NOMO-1 treated with DMSO at 0.1 percent for 48 hours (cell line): ENCODE data around the gene SYPL1.
A peak's percentile ranks its signal among the peaks of the same experiment; 100 is the strongest.
"Not testable (repeated sequence)": the region's sequence is repeated elsewhere in the genome, so short reads cannot be mapped to it uniquely, and the experiment has no call there.

Experiments used
- DNase-seq: peaks from one replicate; lab custom pipeline; 2025; ENCODE audit not compliant: unreplicated experiment; lab: John Stamatoyannopoulos, UW

Gene SYPL1

GRCh38 chr7:106112118-106112971 lies at the start of gene SYPL1:
Gene SYPL1, minus strand, starts transcription at chr7:106112312. Its CDS starts 104 bp downstream, at chr7:106112208.
- peak; percentile 68 for DNase-seq

- no peak for DNase-seq
Observed at GRCh38 chr7:106155027-106155426, 42.9 kb upstream of the SYPL1 start.

- peak; percentile 27 for DNase-seq
Observed at GRCh38 chr7:106153891-106154449, 41.9 kb upstream of the SYPL1 start.

DNA sequence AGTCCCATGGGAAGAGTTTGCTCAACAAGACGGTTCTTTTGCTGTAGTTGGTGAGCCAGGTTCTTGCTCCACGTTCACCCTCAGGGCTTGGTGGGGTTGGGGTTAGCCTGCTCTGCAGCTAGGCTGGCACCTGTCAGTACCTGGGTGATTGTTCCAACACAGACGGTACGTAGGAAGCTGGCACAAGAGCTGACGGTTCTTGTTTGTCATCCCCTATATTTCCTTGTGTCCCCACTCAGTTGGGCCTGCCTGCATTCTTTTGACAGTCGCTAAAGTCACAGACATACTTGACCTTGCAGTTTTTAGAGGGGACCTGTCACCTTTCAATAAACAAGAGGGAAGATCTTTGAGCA lies 40.2 kb upstream of the SYPL1 start:
- DNase-seq, result no peak

DNA sequence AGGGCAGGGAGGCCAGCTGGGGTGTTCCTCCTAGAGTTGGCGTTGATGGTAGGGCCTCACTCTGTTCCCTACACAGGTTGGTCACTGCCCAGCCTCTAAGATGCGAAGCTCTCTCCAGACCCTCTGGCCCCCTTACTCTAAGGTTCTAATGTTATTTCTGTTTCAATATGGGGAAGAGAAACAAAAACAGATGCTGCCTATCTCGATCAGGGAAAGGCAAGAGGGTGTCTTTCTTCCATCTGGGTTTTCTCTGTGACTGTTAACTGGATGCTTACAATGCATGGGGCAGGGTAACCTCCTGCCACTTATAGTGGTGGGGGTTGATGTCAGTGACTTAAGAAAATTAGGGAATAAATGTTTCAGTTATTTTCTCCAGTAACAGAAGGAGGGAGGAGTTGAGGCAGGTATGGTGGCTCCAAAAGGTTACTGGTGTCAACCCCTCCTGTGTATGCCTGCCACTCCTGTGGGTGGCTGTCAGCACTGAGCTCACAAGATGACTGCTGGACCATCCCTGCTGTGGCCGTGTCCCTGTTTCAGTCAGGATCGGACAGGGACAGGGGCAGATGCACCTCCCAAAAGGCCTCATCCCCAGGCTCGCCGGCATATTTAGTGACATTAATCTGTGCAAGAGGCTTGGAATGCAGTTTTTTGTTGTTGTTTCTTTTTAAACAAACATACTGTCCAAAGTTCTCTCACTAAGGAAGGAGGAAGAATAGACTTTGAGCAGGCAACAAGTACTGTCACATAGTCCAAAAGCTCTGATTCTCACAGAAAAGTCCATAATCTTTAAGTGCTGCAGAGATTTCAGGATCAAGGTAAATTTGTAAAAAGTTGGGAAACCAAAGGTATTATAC lies 39.6 kb upstream of the SYPL1 start:
- no peak for DNase-seq

DNA sequence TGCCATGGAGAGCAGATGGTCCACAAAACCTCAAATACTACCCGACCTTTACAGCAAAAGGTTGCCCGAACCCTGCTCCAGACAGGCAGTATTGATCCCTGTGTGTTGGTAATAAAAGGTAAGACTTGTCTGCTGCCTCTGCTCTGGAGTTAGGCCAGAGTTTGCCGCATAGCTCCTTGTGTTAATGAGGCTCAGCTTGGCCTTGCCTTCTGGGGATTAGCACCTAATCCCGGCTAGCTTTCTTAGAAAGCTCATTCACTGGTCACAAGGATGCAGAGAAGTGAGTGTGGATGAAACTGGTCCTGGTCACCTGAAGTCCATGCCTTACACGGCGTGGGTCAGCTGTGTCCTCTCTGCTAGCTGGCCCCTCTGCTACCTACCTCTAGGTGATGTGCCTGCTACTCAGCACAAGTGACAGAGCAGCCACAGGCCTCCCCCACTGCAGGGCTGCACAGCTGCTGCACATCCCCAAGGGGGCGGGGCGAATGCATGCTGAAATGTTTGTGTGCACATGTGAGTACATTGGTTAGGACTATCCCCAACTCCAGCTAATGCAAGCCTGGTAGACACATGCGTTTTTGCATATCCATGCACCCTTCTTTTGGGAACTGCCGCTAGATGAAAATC lies 31.7 kb upstream of the SYPL1 start:
- no peak for DNase-seq

- DNase-seq, result no peak
Observed at GRCh38 chr7:106142136-106142535, 30.0 kb upstream of the SYPL1 start.

DNA sequence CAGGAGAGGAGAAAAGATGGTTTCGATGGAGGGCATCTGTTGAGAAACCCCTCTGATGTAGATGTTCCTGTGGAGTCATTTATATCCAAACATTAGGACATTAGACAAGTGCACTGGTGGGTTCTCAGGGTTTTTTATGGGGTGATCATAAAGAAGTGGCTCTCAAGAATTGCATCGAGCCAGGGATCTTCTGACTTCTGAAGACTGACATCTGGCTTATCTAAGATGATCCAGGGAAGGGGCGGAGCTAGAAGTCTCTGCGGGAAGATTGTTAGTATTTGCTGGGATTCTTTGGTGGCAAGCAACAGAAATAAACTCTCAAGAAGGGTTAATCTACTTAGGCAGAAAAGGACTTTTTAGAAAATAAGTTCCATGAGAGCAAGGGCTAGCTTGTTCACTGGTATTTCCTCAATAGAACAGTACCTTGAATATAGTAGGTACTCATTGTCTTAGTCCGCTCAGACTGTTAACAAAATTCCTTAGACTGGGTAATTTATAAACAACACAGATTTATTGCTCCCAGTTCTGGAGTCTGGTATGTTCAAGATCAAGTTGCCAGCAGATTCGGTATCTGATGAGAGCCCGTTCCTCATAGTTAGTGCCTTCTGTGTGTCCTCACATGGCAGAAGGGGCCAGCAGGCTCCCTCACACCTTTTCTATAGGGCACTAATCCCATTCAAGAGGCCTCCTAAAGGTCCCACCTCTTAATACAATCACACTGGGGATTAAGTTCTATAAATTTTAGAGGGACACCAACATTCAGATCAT lies 28.5 kb upstream of the SYPL1 start:
- DNase-seq, result no peak

DNA sequence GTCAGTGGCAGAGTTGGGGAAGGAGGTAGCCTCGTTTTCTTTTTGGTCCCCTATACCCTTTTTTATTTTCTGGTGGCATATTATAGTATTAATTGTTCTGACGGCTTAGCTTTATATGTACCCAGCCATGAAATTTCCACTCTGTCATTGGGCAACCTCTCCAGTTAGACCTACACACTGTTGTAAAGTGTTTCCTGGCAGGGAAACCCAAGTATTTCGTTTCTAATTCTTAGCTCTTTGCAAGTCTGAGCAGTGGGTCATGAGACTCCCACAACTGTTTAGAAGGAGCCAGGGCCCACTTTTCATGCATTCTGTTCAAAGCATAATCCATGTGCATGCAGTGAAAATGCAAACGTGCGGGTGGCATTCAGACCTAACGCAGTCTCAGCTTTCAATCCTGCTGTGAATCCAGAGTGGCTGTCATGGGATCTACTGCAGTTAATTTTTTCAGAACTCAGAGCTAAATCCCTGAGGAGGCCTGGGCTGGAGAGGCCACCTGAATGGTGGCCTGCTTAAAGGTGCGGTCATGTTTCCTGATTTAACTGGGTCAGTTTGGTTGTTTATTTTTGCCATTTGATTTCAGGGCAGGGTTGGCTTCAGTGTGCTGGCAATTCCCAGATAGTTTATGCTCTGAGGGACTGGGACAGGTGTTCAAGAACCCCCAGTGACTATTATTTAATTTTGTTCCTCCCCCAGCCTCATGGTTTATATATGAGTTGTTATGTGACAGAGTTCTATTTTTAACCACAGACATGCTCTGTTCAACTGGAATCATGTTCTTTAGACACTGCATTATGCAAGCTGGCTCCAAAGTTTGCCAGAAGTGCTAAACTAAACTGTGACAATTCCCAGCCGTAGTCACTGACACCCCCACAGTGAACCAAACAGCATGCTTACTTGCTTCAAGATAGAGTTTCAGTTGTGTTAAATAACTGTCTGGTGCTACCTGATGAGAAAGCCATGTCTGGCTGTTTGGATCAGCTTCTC lies 27.4 kb upstream of the SYPL1 start:
- no peak for DNase-seq

DNA sequence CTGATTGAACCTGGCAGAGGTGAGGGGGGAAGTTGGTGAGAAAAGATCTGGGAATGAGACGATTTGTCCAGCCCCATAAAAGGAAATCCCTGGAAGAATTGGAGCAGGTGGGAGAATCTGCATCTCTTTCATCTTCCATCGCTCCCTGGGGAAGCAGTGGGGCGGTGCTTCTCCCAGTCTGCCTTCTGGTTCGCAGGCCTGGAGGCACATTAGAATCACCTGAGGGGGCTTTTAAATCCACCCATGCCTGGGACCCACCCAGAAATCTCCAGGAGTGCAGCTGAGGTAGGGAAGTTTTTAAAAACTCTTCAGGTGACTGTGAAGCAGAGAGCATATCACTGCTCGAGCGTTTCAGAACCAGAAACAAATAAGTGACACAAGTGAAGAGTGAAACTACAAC lies 26.7 kb upstream of the SYPL1 start:
- DNase-seq, result no peak

DNA sequence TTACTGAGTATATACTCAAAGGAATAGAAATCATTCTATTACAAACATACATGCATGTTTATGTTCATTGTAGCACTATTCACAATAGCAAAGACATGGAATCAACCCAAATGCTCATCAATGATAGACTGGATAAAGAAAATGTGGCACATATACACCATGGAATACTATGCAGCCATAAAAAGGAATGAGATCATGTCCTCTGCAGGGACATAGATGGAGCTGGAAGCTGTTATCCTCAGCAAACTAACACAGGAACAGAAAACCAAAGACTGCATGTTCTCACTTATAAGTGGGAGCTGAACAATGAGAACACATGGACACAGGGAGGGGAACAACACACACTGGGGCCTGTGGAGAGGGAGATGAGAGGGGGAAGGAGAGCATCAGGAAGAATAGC lies 26.1 kb upstream of the SYPL1 start:
- DNase-seq, result not testable (repeated sequence)

DNA sequence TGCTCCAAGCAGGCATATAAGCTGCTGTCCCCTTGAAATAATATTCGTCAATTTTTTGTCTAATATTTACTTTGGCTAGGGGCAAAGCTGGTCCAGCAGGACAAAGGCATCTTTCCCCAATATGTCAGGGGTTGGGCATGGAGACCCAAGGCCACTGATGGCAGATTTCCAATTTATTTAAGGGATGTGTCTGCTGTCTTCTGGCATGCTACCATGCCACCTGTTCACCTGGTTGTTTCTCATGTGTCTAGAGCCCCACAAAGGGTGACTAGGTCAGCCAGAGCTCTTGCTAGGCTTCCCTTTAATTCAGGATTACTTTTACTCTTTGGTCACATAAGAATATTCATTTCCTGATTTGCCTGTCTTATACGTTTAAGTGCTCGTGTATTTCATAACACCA lies 22.1 kb upstream of the SYPL1 start:
- no peak for DNase-seq

DNA sequence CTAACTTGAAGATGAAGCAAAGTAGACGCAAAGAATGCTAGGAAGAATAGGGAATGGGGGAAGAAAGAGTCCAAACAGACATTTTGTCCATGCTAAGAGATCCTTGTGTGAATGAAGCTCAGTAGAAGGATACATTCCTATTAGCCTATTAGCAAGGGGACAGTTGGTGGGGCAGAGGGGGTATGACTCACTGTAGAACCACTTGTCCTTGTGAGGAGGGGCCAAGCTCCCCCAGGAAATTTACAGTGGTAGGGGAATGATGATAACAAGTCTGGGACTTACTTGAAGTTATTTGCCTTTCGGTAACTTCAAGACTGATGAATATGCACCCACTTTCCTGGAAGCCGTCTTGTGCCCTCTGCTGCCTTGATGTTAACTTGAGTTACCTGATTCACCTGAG lies 17.2 kb upstream of the SYPL1 start:
- no peak for DNase-seq

DNA sequence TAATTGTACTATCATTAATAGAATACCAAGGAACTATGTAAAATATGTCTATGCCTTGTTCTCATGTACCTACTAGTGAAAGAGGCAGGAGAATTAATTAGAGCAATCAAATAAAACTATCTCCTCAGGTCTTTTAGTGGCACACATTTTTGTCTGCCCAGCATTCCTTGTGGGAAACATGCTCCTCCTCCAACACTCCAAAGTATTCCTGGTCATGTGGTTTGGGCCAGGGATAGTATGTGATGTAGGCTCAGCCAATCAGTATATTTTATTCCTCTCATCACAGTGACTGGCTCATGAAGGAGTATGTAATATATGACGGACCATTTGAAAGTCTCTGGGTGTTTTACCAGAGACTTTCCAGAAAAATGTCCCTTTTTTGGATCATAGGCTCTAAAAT lies 16.7 kb upstream of the SYPL1 start:
- no peak for DNase-seq

DNA sequence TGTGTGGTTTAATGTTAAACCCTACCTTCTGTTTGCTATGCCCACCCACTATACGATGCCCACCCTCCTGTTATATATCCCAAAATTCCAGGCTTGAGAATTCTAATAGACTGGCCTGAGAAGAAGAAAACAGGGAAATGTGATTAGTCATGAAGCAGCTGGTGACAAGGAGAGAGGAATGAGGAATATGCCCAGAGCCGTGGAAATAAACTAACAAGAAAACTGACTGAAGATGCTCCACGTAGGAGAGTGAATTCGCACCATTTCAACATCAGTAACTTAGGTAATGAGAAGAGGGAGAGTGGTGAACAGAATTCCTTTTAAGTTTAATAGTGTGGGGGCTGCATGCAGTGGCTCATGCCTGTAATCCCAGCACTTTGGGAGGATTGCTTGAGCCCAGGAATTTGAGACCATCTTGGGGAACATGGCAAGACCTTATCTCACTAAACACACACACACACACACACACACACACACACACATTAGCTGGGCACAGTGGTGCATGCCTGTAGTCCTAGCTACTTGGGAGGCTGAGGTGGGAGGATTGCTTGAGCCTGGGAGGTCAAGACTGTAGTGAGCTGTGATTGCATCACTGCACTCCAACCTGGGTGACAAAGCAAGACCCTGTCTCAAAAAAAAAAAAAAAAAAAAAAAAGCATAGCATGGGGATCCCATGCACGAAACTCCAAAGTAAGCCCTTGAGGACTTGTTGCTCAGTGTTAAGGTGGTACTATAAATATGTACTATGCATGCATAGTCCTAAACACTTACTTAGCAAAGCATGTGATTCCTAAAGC lies 16.1 kb upstream of the SYPL1 start:
- no peak for DNase-seq

DNA sequence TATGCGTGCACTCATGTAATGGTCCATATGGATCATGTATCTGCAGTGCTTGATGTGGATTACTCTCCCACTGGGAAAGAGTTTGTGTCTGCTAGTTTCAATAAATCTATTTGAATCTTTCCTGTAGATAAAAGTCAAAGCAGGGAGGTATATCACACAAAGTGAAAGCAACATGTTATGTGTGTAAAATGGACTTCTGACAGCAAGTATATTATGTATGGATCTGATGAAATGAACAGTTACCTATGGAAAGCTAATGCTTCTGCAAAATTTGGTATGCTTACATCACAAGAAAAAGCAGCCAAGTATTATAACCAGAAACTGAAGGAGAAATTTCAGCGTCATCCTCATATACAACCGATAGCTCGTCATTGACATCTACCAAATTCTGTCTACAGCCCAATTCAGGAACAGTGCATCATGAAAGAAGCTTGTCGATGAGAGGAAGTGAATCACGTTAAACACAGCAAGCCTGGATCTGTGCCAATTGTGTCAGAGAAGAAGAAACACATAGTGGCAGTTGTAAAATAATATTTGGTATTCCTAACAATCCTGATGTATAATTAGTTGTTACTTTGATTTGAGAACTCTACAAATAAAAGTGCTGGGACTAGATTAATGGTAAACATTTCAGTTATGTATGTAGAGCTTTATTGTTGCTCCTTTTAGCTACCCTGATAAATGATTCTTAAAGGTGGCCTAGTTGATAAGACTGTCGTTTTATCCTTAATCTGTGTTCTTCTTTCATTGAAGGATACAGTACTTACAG lies 14.2 kb upstream of the SYPL1 start:
- peak; percentile 43 for DNase-seq

- no peak for DNase-seq
Observed at GRCh38 chr7:106125417-106125816, 13.3 kb upstream of the SYPL1 start.

- DNase-seq, result no peak
Observed at GRCh38 chr7:106124186-106124585, 12.1 kb upstream of the SYPL1 start.
